GM18519 (cell line): Measurements from ENCODE around the gene GAGE12J.
"Not testable (repeated sequence)": the region's sequence is repeated elsewhere in the genome, so short reads cannot be mapped to it uniquely, and the experiment has no call there.

Experiments
- ATAC-seq: cut with Tn5 transposase; IDR thresholded peaks from one replicate; pipeline ENCODE4 v1.9.1; 2021; ENCODE audit warnings: mild to moderate bottlenecking, moderate library complexity; ENCODE audit not compliant: unreplicated experiment, low FRiP score

Gene GAGE12J

GRCh38 chrX:49309401-49309981 lies 12.3 kb upstream of the GAGE12J start:
- no peak for ATAC-seq

GRCh38 chrX:49310371-49310770 lies 11.5 kb upstream of the GAGE12J start:
- no peak for ATAC-seq

GRCh38 chrX:49312176-49312575 lies 9.7 kb upstream of the GAGE12J start:
- ATAC-seq, result no peak

- ATAC-seq, result no peak
Measured at GRCh38 chrX:49316085-49316484, 5.8 kb upstream of the GAGE12J start.

GRCh38 chrX:49322266-49322665 lies 429 bp downstream of the GAGE12J start:
- ATAC-seq, result not testable (repeated sequence)

GRCh38 chrX:49323735-49324134 lies 1.9 kb downstream of the GAGE12J start:
- ATAC-seq, result not testable (repeated sequence)

GRCh38 chrX:49330421-49330820 lies 8.6 kb downstream of the GAGE12J start:
- not testable (repeated sequence) for ATAC-seq

- not testable (repeated sequence) for ATAC-seq
Measured at GRCh38 chrX:49331282-49331681, 9.4 kb downstream of the GAGE12J start, which contains the start of gene GAGE13. Gene GAGE13 (plus strand): TSS chrX:49331582. CDS start chrX:49332738, 1,156 bp downstream.

GRCh38 chrX:49331841-49332240 lies 10.0 kb downstream of the GAGE12J start:
- ATAC-seq, result not testable (repeated sequence)

- not testable (repeated sequence) for ATAC-seq
Measured at GRCh38 chrX:49341449-49341848, 19.6 kb downstream of the GAGE12J start.

- ATAC-seq, result not testable (repeated sequence)
Measured at GRCh38 chrX:49344496-49345175, 22.8 kb downstream of the GAGE12J start.

- ATAC-seq, result not testable (repeated sequence)
Measured at GRCh38 chrX:49345402-49345801, 23.6 kb downstream of the GAGE12J start.

- not testable (repeated sequence) for ATAC-seq
Measured at GRCh38 chrX:49346150-49346549, 24.3 kb downstream of the GAGE12J start.
